ENCODE measurements around the gene DPP3.

The DPP3 gene

GRCh38 chr11:66548774-66549630 is 68.8 kb downstream of the DPP3 start:
- H3K27ac ChIP-seq: peak overlapping the region; percentile 4; the same call in 1 of the 2 replicates
- POLR2A ChIA-PET (ENCODE audit: low non-redundant PET): no interaction called here
- no peak for TF ChIP-seq CTCF (conservative IDR thresholded peaks at IDR 0.05; ENCODE audit: low read depth)
- DNase-seq (ENCODE audit: low spot score): no peak
- CTCF ChIA-PET: no interaction called here

GRCh38 chr11:66549696-66550095 is 69.5 kb downstream of the DPP3 start:
- ChIA-PET CTCF (no interaction called here), POLR2A (ENCODE audit: low non-redundant PET) (no interaction called here)
- TF ChIP-seq CTCF (conservative IDR thresholded peaks at IDR 0.05; ENCODE audit: low read depth): no peak
- no peak overlapping the region for H3K27ac ChIP-seq
- no peak for DNase-seq (ENCODE audit: low spot score)

GRCh38 chr11:66550887-66551286 is 70.7 kb downstream of the DPP3 start:
- no peak for DNase-seq (ENCODE audit: low spot score)
- ChIA-PET CTCF (no interaction called here), POLR2A (ENCODE audit: low non-redundant PET) (no interaction called here)
- TF ChIP-seq CTCF (conservative IDR thresholded peaks at IDR 0.05; ENCODE audit: low read depth): no peak
- no peak overlapping the region for H3K27ac ChIP-seq

GRCh38 chr11:66554602-66555001 is 74.4 kb downstream of the DPP3 start:
- no peak overlapping the region for H3K27ac ChIP-seq
- TF ChIP-seq CTCF (conservative IDR thresholded peaks at IDR 0.05; ENCODE audit: low read depth): no peak
- CTCF ChIA-PET: no interaction called here
- DNase-seq (ENCODE audit: low spot score): no peak
- POLR2A ChIA-PET (ENCODE audit: low non-redundant PET): no interaction called here

- CTCF ChIA-PET: interaction anchor here (0.6 kb wide), 1 partner anchor 664 kb away, joined by 3 read pairs; no protein-coding TSS in a partner anchor
- POLR2A ChIA-PET (ENCODE audit: low non-redundant PET): no interaction called here
Measured at GRCh38 chr11:66555416-66555815, 75.2 kb downstream of the DPP3 start.

GRCh38 chr11:66556086-66556485 is 75.9 kb downstream of the DPP3 start:
- H3K27ac ChIP-seq: no peak overlapping the region
- TF ChIP-seq CTCF (conservative IDR thresholded peaks at IDR 0.05; ENCODE audit: low read depth): no peak
- POLR2A ChIA-PET (ENCODE audit: low non-redundant PET): no interaction called here
- CTCF ChIA-PET: no interaction called here
- no peak for DNase-seq (ENCODE audit: low spot score)

More at GRCh38 chr11:66555416-66555815, 75.2 kb downstream of the DPP3 start:
- DNase-seq (ENCODE audit: low spot score): no peak
- no peak for TF ChIP-seq CTCF (conservative IDR thresholded peaks at IDR 0.05; ENCODE audit: low read depth)
- H3K27ac ChIP-seq: no peak overlapping the region
